ENCODE measurements around the gene ONECUT1. TPM values are rescaled to one million over a fixed set of nuclear protein-coding genes. Genes with fewer than 3 reads are reported as not detected.
A peak's percentile ranks its signal among the peaks of the same experiment; 100 is the strongest.

ONECUT1 gene
- total RNA-seq, 4 donors from 2014 or later, result not detected

- no peak for DNase-seq (ENCODE audit: extremely low spot score)
- Histone ChIP-seq H3K4me1 (peaks cover 49 to 74% (median 66%) of the 10 kb centered on the region in 4 donors), H3K9me3 (no peaks in the 10 kb centered on the region), H3K36me3 (no peaks in the 10 kb centered on the region), H3K27ac (replicated peaks in 1 of 4) (no peak overlapping the region), H3K27me3 (peaks cover 8 to 100% (median 59%) of the 10 kb centered on the region in 4 donors), H3K4me3 (peak overlapping the region; percentile 51 to 57 (median 54))
- intact Hi-C loops (cut with DNase I), result loop anchor here (10.0 kb wide), 1 partner anchor 406 kb away; no protein-coding TSS in a partner anchor
- 12% methylated on average over 14 of the region's 37 CpGs for WGBS
- TF ChIP-seq POLR2A (IDR thresholded peaks at IDR 0.05; ENCODE audit: low read depth) (no peak), EP300 (IDR thresholded peaks at IDR 0.05) (no peak), CTCF (IDR thresholded peaks at IDR 0.05) (no peak), POLR2AphosphoS5 (IDR thresholded peaks at IDR 0.05) (no peak)
These were observed 1.0 kb downstream of the ONECUT1 start for GRCh38 chr15:52789008-52789600.

- H3K27ac ChIP-seq (replicated peaks in 1 of 4), result no peak overlapping the region
- intact Hi-C loops (cut with DNase I), result loop anchor here (10.0 kb wide), 1 partner anchor 406 kb away; no protein-coding TSS in a partner anchor
- WGBS, result 4% methylated on average over 33 of the region's 58 CpGs
- TF ChIP-seq CTCF (IDR thresholded peaks at IDR 0.05), result no peak
- TF ChIP-seq EP300 (IDR thresholded peaks at IDR 0.05), result no peak
- no peak for TF ChIP-seq POLR2A (IDR thresholded peaks at IDR 0.05; ENCODE audit: low read depth)
- no peak for TF ChIP-seq POLR2AphosphoS5 (IDR thresholded peaks at IDR 0.05)
- no peak for DNase-seq (ENCODE audit: extremely low spot score)
- no peaks in the 10 kb centered on the region for H3K9me3 ChIP-seq
- peak overlapping the region in 1 of 4 donors; percentile 55 for H3K4me3 ChIP-seq
- H3K27me3 ChIP-seq, result peaks cover 12 to 100% (median 61%) of the 10 kb centered on the region in 4 donors
- peaks cover 54 to 82% (median 74%) of the 10 kb centered on the region in 4 donors for H3K4me1 ChIP-seq
- H3K36me3 ChIP-seq, result no peaks in the 10 kb centered on the region
These were observed 1.8 kb downstream of the ONECUT1 start for GRCh38 chr15:52788099-52788986.

- TF ChIP-seq EP300 (IDR thresholded peaks at IDR 0.05) (no peak), POLR2AphosphoS5 (IDR thresholded peaks at IDR 0.05) (no peak), POLR2A (IDR thresholded peaks at IDR 0.05; ENCODE audit: low read depth) (no peak), CTCF (IDR thresholded peaks at IDR 0.05) (no peak)
- no peak overlapping the region for H3K4me3 ChIP-seq
- peaks cover 54 to 86% (median 76%) of the 10 kb centered on the region in 4 donors for H3K4me1 ChIP-seq
- peaks cover 12 to 100% (median 67%) of the 10 kb centered on the region in 4 donors for H3K27me3 ChIP-seq
- H3K9me3 ChIP-seq, result no peaks in the 10 kb centered on the region
- H3K27ac ChIP-seq (replicated peaks in 1 of 4), result no peak overlapping the region
- intact Hi-C loops (cut with DNase I), result loop anchor here (10.0 kb wide), 1 partner anchor 407 kb away; no protein-coding TSS in a partner anchor
- WGBS, result under 1% methylated on average over 22 of the region's 27 CpGs
- no peak for DNase-seq (ENCODE audit: extremely low spot score)
- no peaks in the 10 kb centered on the region for H3K36me3 ChIP-seq
These were observed 2.5 kb downstream of the ONECUT1 start for GRCh38 chr15:52787549-52788098.

GRCh38 chr15:52787123-52787503 is 3.0 kb downstream of the ONECUT1 start:
- Histone ChIP-seq H3K36me3 (no peaks in the 10 kb centered on the region), H3K9me3 (no peaks in the 10 kb centered on the region), H3K27ac (replicated peaks in 1 of 4) (no peak overlapping the region), H3K27me3 (peaks cover 12 to 100% (median 71%) of the 10 kb centered on the region in 4 donors), H3K4me1 (peaks cover 54 to 86% (median 76%) of the 10 kb centered on the region in 4 donors), H3K4me3 (no peak overlapping the region)
- 4% methylated on average over 13 of the region's 24 CpGs for WGBS
- no peak for DNase-seq (ENCODE audit: extremely low spot score)
- TF ChIP-seq POLR2AphosphoS5 (IDR thresholded peaks at IDR 0.05) (no peak), CTCF (IDR thresholded peaks at IDR 0.05) (no peak), POLR2A (IDR thresholded peaks at IDR 0.05; ENCODE audit: low read depth) (no peak), EP300 (IDR thresholded peaks at IDR 0.05) (no peak)
- intact Hi-C loops (cut with DNase I), result loop anchor here (10.0 kb wide), 1 partner anchor 408 kb away; no protein-coding TSS in a partner anchor

All from esophagus muscularis mucosa (tissue), 4 donors.